DOHH2 (cell line): ENCODE measurements around the gene PTPN14.
"Not testable (repeated sequence)": the region's sequence is repeated elsewhere in the genome, so short reads cannot be mapped to it uniquely, and the experiment has no call there.

Experiments
- H3F3A ChIP-seq: fragments of 200-600 bp; sonication (generic), shearing (Covaris generic); 2 replicates; pipeline ENCODE4 v1.6.0; 2016; ENCODE audit warnings: antibody characterized with exemption, mild to moderate bottlenecking; ENCODE audit not compliant: control insufficient read depth, insufficient read depth
- H3K27ac ChIP-seq: fragments of 200-600 bp; sonication (generic); 2 replicates; pipeline ENCODE4 v1.5.1; 2014; ENCODE audit warnings: low read depth, mild to moderate bottlenecking, low read length, moderate library complexity
- H3K27me3 ChIP-seq: fragments of 200-600 bp; sonication (generic); 2 replicates; pipeline ENCODE4 v1.6.1; 2014; ENCODE audit warnings: mild to moderate bottlenecking, low read length, mixed read lengths; ENCODE audit not compliant: control insufficient read depth
- H3K36me3 ChIP-seq: fragments of 200-600 bp; sonication (generic); 2 replicates; pipeline ENCODE4 v1.6.1; 2014; ENCODE audit warnings: mild to moderate bottlenecking, low read length, moderate library complexity, mixed read lengths; ENCODE audit not compliant: control insufficient read depth
- H3K4me1 ChIP-seq: fragments of 200-600 bp; sonication (generic); 2 replicates; pipeline ENCODE4 v1.6.1; 2014; ENCODE audit warnings: mild to moderate bottlenecking, low read length, mixed read lengths; ENCODE audit not compliant: control insufficient read depth
- H3K4me2 ChIP-seq: fragments of 200-600 bp; sonication (generic); 2 replicates; pipeline ENCODE4 v1.6.0; 2014; ENCODE audit warnings: mild to moderate bottlenecking, low read length, moderate library complexity
- H3K4me3 ChIP-seq: fragments of 200-600 bp; sonication (generic); 2 replicates; pipeline ENCODE4 v1.5.1; 2014; ENCODE audit warnings: mild to moderate bottlenecking, low read length, mixed read lengths
- H3K79me2 ChIP-seq: fragments of 200-600 bp; sonication (generic); 2 replicates; pipeline ENCODE4 v1.6.1; 2014; ENCODE audit warnings: mild to moderate bottlenecking, low read length, mixed read lengths; ENCODE audit not compliant: control insufficient read depth
- H3K9me2 ChIP-seq: fragments of 200-600 bp; sonication (generic); replicated peaks from 2 replicates; pipeline ENCODE4 v1.6.1; 2014; ENCODE audit warnings: mild to moderate bottlenecking, low read length, mixed read lengths; ENCODE audit not compliant: control insufficient read depth
- H3K9me3 ChIP-seq: fragments of 200-600 bp; sonication (generic); 2 replicates; pipeline ENCODE4 v1.6.1; 2014; ENCODE audit warnings: antibody characterized with exemption, low read length, mixed read lengths; ENCODE audit not compliant: control insufficient read depth, insufficient read depth
- H4K20me1 ChIP-seq: fragments of 200-600 bp; sonication (generic); 2 replicates; pipeline ENCODE4 v1.6.0; 2014; ENCODE audit warnings: low read depth, mild to moderate bottlenecking, antibody characterized with exemption, low read length, moderate library complexity; ENCODE audit not compliant: control insufficient read depth, insufficient read depth
- CTCF ChIP-seq: fragments of 200-600 bp; sonication (generic); IDR thresholded peaks from one replicate; pipeline ENCODE4 v1.5.1; 2014; ENCODE audit warnings: antibody characterized with exemption, mild to moderate bottlenecking, low read depth, low read length; ENCODE audit not compliant: poor library complexity, severe bottlenecking
- EZH2phosphoT487 ChIP-seq: fragments of 200-600 bp; sonication (generic); IDR thresholded peaks from 2 replicates; pipeline ENCODE4 v1.6.1; 2017; ENCODE audit warnings: borderline replicate concordance, mild to moderate bottlenecking, antibody characterized with exemption, low read length, moderate library complexity, mixed read lengths

The PTPN14 gene

GRCh38 chr1:214494706-214495105 is 56.7 kb downstream of the PTPN14 start:
- no peaks in the 10 kb centered on the region for H3K4me1 ChIP-seq
- no peak overlapping the region for H3K4me2 ChIP-seq
- H3K9me2 ChIP-seq = no peaks in the 10 kb centered on the region
- no peak overlapping the region for H3K27ac ChIP-seq
- no peaks in the 10 kb centered on the region for H3K36me3 ChIP-seq
- H3F3A ChIP-seq = no peaks in the 10 kb centered on the region
- no peaks in the 10 kb centered on the region for H3K79me2 ChIP-seq
- no peaks in the 10 kb centered on the region for H3K27me3 ChIP-seq
- no peak overlapping the region for H3K4me3 ChIP-seq
- H3K9me3 ChIP-seq = no peaks in the 10 kb centered on the region
- TF ChIP-seq CTCF (no peak), EZH2phosphoT487 (no peak)
- no peaks in the 10 kb centered on the region for H4K20me1 ChIP-seq

- H3K4me3 ChIP-seq, H3K36me3 ChIP-seq, H4K20me1 ChIP-seq, H3K79me2 ChIP-seq, H3K4me2 ChIP-seq, H3K9me3 ChIP-seq, H3K9me2 ChIP-seq, H3K27me3 ChIP-seq, H3K27ac ChIP-seq, H3K4me1 ChIP-seq, H3F3A ChIP-seq: not testable (repeated sequence)
These were observed 57.2 kb downstream of the PTPN14 start for GRCh38 chr1:214494179-214494578.

- no peak overlapping the region for H3K4me2 ChIP-seq
- no peaks in the 10 kb centered on the region for H4K20me1 ChIP-seq
These were observed 58.1 kb downstream of the PTPN14 start for GRCh38 chr1:214493126-214493796.

More at GRCh38 chr1:214493126-214493796, 58.1 kb downstream of the PTPN14 start:
- no peak overlapping the region for H3K4me3 ChIP-seq
- H3K9me2 ChIP-seq = no peaks in the 10 kb centered on the region
- no peak overlapping the region for H3K27ac ChIP-seq
- H3K79me2 ChIP-seq = no peaks in the 10 kb centered on the region
- TF ChIP-seq CTCF = no peak
- TF ChIP-seq EZH2phosphoT487 = no peak
- no peaks in the 10 kb centered on the region for H3K36me3 ChIP-seq
- no peaks in the 10 kb centered on the region for H3K4me1 ChIP-seq
- H3F3A ChIP-seq = no peaks in the 10 kb centered on the region
- H3K9me3 ChIP-seq = no peaks in the 10 kb centered on the region
- no peaks in the 10 kb centered on the region for H3K27me3 ChIP-seq
